HUDEP-2 (cell line): ENCODE measurements around the gene GDA.
"Not testable (repeated sequence)": the region's sequence is repeated elsewhere in the genome, so short reads cannot be mapped to it uniquely, and the experiment has no call there.

ENCODE experiments used
- DNase-seq, 76 experiments: peaks; one replicate each; lab custom pipeline; 2025; ENCODE audit not compliant: unreplicated experiment in 76 of 76; lab: John Stamatoyannopoulos, UW

GDA gene

GRCh38 chr9:72271613-72272478 lies 122.6 kb downstream of the GDA start:
- DNase-seq = peak in 31 of 76 experiments; percentile 1 to 63 (median 41)

- DNase-seq = no peak
Measured at GRCh38 chr9:72274441-72274840, 125.2 kb downstream of the GDA start.

- no peak for DNase-seq
Measured at GRCh38 chr9:72274916-72275315, 125.7 kb downstream of the GDA start.

- no peak for DNase-seq
Measured at GRCh38 chr9:72276429-72276828, 127.2 kb downstream of the GDA start.

GRCh38 chr9:72278959-72279358 lies 129.7 kb downstream of the GDA start:
- DNase-seq = no peak

- peak in 50 of 76 experiments; percentile 3 to 55 (median 28) for DNase-seq
Measured at GRCh38 chr9:72280913-72281500, 131.8 kb downstream of the GDA start.

GRCh38 chr9:72289401-72289800 lies 140.2 kb downstream of the GDA start:
- no peak for DNase-seq

GRCh38 chr9:72290311-72290710 lies 141.1 kb downstream of the GDA start:
- no peak for DNase-seq

GRCh38 chr9:72291576-72291975 lies 142.3 kb downstream of the GDA start:
- DNase-seq = not testable (repeated sequence)

- peak in 13 of 76 experiments; percentile 1 to 37 (median 6) for DNase-seq
Measured at GRCh38 chr9:72292256-72292682, 143.0 kb downstream of the GDA start.

- peak in 1 of 76 experiments; percentile 29 for DNase-seq
Measured at GRCh38 chr9:72292874-72293607, 143.8 kb downstream of the GDA start.

GRCh38 chr9:72294936-72295335 lies 145.7 kb downstream of the GDA start:
- DNase-seq = peak in 3 of 76 experiments; percentile 2 to 11 (median 7)

GRCh38 chr9:72297516-72297915 lies 148.3 kb downstream of the GDA start:
- DNase-seq = no peak

- DNase-seq = no peak
Measured at GRCh38 chr9:72299017-72299603, 149.9 kb downstream of the GDA start.

- DNase-seq = no peak
Measured at GRCh38 chr9:72300873-72301272, 151.6 kb downstream of the GDA start.
